Activated CD8-positive, alpha-beta memory T cell treated with anti-CD3 and anti-CD28 coated beads, Interleukin-2, amount 50 U/mL, for 1 hour (primary cell): ENCODE data around the gene SWT1.
"Not testable (repeated sequence)": the region's sequence is repeated elsewhere in the genome, so short reads cannot be mapped to it uniquely, and the experiment has no call there.

ENCODE experiments used
- DNase-seq: peaks from one replicate; pipeline ENCODE4 v3.0.0-alpha.2; 2020; ENCODE audit errors: extremely low read depth

Gene SWT1

GRCh38 chr1:185245466-185245865 is 88.5 kb downstream of the SWT1 start:
- DNase-seq = no peak

- DNase-seq = no peak
Observed at GRCh38 chr1:185249563-185249962, 92.6 kb downstream of the SWT1 start.

GRCh38 chr1:185250063-185250462 is 93.1 kb downstream of the SWT1 start:
- no peak for DNase-seq

- not testable (repeated sequence) for DNase-seq
Observed at GRCh38 chr1:185251928-185252327, 95.0 kb downstream of the SWT1 start.

GRCh38 chr1:185252404-185252803 is 95.4 kb downstream of the SWT1 start:
- DNase-seq = not testable (repeated sequence)

GRCh38 chr1:185255595-185255994 is 98.6 kb downstream of the SWT1 start:
- not testable (repeated sequence) for DNase-seq

GRCh38 chr1:185257116-185257949 is 100.4 kb downstream of the SWT1 start:
- DNase-seq = not testable (repeated sequence)

- no peak for DNase-seq
Observed at GRCh38 chr1:185257950-185258208, 100.9 kb downstream of the SWT1 start.

GRCh38 chr1:185258676-185259075 is 101.7 kb downstream of the SWT1 start:
- DNase-seq = no peak

- DNase-seq = no peak
Observed at GRCh38 chr1:185260611-185261010, 103.6 kb downstream of the SWT1 start.

- DNase-seq = no peak
Observed at GRCh38 chr1:185262151-185262550, 105.2 kb downstream of the SWT1 start.

GRCh38 chr1:185263292-185263691 is 106.3 kb downstream of the SWT1 start:
- DNase-seq = no peak

GRCh38 chr1:185263780-185264179 is 106.8 kb downstream of the SWT1 start:
- DNase-seq = no peak

- DNase-seq = no peak
Observed at GRCh38 chr1:185265314-185265713, 108.3 kb downstream of the SWT1 start.

- DNase-seq = no peak
Observed at GRCh38 chr1:185267301-185267700, 110.3 kb downstream of the SWT1 start.

- no peak for DNase-seq
Observed at GRCh38 chr1:185267701-185268100, 110.7 kb downstream of the SWT1 start.

GRCh38 chr1:185268352-185268751 is 111.4 kb downstream of the SWT1 start:
- DNase-seq = no peak

GRCh38 chr1:185271921-185272320 is 115.0 kb downstream of the SWT1 start:
- no peak for DNase-seq

- DNase-seq = no peak
Observed at GRCh38 chr1:185279571-185279970, 122.6 kb downstream of the SWT1 start.

GRCh38 chr1:185280589-185280988 is 123.6 kb downstream of the SWT1 start:
- no peak for DNase-seq

GRCh38 chr1:185281245-185281644 is 124.3 kb downstream of the SWT1 start:
- DNase-seq = no peak

- no peak for DNase-seq
Observed at GRCh38 chr1:185284116-185284515, 127.1 kb downstream of the SWT1 start.

- no peak for DNase-seq
Observed at GRCh38 chr1:185284533-185285276, 127.7 kb downstream of the SWT1 start.
